ELR (cell line): ENCODE measurements around the gene SIK3.
"Not testable (repeated sequence)": the region's sequence is repeated elsewhere in the genome, so short reads cannot be mapped to it uniquely, and the experiment has no call there.

Experiments
- DNase-seq: peaks from one replicate; pipeline ENCODE4 v3.0.0-alpha.2; 2015; ENCODE audit warnings: low read depth

The SIK3 gene

DNA sequence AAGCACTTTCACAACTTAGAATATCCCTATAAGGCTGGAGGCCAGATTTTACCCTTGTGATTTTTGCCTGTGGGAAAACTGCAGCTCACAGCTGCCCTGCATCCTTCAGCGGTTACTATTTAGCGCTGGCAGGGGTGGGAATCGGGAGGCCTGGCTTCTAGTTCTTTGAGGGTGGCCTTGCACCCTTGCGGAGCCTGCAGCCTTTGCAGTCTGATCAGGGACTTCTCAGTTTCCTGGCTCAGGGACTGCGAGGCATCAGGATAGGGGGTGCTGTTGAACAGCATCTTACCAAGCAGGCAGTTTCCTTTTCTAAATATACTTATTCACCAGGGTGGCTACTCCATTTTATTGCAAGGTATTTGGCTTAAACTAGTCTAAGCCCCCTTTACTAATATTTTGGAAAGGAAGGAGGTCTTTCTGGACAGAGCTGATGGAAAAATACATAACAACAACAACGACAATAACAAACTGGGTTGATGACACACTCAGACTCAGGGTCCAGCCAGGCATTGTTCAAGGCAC is 257.9 kb downstream of the SIK3 start:
- DNase-seq = peak; percentile 33

DNA sequence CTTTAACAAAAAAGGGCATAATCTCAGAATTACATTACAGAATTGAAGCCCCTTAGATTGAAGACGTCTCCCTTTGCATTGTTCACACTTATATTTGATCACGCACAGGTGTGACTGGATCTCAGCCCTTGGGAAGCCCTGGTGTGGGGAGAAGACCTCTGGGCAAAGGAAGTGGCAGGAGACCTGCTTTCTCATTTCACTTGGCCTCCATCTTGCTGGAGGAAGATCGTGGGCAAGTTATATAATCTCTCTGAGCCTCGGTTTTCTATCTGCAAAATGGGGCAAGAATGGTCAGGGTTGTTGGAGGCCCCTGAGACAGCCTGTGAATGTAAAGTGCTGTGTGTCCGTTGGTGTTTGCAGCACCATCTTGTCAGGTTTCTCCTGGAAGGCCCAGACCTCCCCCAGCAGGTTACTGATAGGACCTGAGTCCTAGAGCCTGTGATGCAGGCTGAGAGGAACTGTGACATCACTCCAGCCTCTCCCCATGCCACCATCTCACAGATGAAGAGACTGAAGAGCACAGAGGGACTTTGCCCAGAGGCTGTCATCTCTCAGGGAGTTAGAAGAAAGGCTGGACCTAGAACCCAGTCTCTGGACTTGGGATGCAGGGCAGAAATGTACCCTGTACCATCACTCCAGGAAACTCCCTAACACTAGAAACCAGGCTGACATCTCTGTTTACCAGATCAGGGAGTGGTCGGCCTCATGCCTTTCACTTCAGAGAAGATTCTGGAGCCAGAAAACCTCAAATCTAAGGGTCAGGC is 259.7 kb downstream of the SIK3 start:
- no peak for DNase-seq

DNA sequence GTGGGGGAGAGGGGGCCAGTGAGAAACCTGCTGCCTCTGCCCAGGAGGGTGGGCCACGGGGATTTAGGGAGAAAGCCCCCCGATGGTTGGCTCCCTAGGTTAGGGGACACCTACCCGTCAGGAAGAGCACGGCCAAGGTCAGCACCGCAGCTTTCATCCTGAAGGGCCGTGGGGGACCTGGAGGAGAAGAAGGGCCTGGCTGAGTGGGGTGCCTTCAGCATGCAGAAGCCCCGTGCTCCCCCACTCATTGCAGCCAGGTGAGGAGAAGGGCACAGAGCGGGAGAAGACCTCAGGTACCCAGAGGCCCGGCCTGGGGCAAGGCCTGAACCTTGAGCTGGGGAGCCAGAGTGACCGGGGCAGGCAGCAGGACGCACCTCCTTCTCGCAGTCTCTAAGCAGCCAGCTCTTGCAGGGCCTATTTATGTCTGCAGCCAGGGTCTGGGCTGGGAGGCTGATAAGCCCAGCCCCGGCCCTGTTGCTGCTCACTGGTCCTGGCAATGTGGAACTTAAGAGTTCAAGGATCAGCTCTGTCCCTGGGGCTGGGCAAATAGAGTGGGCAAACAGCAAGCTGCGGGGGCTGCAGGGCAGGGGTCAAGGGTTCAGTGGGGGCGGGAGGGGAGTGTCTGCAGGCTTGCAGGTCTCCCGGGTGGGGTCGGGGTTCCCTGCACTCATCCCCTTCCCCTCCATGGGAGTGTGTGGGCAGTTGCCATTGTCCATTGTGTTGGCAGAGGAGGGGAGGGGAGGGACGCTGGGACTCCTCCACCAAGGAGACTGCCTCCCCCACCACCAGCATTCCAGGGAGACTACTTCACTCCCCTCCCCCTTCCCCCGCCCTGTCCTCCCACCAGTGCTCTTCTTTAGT is 260.8 kb downstream of the SIK3 start, which contains the start of gene APOA1:
Gene APOA1 (minus strand): TSS at position 392 of the 861 bp plus-strand sequence. CDS start 235 bp downstream, at position 157.
- DNase-seq = no peak

DNA sequence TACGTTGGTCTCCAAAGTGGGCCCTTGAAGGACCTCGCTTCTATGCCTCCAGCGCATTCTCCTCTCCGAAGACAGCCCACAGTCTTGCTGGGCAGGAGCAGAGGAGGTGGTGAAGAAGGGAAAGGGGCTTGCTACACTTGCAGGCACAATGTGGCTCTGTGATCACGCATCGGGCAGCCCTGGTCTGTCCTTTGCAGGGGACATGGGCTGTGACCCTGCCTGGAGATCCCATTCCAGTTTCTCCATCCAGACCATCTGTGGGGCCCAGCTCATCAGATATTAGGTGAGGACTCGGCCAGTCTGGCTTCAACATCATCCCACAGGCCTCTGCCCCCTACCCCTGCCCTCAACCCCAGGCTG is 261.6 kb downstream of the SIK3 start:
- no peak for DNase-seq

DNA sequence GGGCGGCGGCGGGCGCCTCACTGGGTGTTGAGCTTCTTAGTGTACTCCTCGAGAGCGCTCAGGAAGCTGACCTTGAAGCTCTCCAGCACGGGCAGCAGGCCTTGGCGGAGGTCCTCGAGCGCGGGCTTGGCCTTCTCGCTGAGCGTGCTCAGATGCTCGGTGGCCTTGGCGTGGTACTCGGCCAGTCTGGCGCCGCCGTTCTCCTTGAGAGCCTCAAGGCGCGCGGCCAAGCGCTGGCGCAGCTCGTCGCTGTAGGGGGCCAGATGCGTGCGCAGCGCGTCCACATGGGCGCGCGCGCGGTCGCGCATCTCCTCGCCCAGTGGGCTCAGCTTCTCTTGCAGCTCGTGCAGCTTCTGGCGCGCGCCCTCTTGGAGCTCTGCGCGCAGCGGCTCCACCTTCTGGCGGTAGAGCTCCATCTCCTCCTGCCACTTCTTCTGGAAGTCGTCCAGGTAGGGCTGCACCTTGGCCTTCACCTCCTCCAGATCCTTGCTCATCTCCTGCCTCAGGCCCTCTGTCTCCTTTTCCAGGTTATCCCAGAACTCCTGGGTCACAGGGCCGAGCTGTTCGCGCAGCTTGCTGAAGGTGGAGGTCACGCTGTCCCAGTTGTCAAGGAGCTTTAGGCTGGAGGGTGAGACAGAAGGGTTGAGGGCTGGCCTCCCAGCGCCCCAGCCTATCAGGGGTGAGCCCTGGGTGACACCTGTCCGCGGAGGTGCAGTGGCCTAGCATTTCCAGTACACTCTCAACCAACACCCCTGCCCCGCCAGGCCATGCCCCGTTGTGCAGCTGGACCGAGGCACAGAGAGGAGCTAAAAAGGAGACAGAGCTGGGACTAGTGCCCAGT is 262.2 kb downstream of the SIK3 start:
- DNase-seq = peak; percentile 95

DNA sequence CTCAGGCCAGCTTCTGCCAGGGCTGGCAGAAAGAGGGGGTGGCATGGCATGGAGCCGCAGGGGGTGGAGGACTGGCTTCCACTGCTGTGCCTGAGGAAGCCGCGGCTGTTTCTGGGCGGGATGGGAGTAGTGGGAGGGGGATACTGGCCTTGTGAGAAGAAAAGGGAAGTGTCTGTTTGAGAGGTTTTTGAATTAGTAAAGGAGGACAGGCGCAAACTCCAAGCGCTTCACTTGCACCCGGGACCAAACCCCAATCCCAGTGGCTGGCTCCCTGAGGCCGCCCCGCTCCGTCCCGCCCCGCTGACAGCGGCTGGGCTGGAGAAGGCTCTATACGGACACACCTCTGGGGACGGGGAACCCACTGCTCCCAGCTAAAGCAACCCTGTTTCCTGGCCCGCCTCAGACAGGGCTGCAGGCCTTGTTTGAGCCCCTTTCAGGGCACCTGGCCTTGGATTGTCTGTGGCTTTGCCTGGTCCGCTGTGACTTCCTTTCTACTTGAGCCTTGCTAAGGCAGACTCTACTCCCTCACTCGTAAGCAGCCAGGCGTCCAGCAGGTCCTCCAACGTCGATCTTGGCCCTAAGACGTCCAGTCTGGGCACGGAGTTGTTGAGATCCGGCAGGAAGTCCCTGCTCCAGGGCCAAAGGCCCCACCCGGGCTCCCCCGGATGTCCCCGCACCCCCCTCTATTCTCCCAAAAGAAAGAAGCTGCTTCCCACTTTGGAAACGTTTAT is 263.0 kb downstream of the SIK3 start:
- DNase-seq = no peak

DNA sequence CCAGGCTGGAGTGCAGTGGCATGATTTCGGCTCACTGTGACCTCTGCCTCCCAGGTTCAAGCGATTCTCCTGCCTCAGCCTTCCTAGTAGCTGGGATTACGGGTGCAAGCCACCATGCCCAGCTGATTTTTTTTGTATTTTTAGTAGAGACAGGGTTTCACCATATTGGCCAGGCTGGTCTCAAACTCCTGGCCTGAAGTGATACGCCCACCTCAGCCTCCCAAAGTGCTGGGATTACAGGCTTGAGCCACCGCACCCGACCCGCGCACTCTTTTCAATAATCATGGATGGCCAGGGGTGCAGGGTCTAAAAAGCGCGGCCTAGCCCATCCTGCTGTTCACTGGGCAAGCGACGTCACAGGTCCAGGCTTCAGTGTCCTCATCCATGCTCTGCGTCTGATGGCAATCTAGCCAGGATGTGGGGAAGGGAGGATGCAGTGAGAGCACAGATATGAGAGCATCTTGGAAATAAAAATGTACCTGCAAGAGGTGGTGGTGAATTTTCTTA is 263.6 kb downstream of the SIK3 start:
- DNase-seq = not testable (repeated sequence)

DNA sequence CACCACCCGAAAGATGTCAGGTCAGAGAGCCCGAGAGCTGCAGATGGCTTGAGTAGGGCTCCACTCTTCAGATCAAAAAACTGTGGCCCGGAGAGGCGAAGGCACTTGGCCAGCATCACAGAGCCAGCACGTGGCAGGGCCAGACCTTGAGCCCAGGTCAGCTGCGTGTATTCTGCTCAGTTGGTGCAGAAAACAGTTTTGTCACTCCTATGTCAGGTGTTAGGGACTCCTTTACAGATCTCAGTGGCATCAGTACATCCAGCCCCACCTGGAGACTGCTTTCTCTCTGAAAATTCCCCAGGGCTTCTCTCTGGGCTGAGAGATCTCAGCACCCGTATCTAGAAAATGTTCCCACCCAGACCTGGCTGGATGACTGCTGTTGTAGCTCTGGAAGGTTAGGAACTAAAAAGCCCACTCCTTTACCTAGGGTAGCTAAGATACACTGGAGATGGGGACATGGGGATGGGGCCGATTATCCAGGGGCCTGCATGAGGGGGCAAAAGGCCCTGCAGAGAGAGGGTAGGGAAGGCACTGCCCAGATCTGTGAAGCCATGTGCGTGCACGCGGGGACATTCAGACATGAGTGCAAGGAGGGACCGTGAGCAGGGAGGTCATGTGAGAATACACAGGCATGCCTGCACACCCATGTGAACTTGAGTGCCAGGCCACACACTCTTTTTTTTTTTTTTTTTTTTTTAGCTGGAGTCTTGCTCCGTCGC is 264.3 kb downstream of the SIK3 start:
- DNase-seq = no peak

DNA sequence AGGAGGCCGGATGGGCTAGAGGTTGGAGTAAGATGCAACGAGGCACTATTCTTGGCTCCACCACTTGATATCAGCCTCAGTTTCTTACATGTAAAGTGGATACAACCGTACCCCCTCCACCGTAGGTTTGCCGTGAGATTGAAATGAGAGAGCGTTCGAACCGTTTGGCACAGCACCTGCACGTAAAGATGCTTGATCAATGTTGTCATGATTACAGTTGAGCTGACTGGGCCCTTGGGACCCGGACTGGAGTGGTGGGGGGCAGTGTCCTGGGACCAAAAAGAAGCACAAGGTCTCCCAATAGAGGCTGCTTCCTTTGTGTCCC is 264.8 kb downstream of the SIK3 start:
- no peak for DNase-seq

DNA sequence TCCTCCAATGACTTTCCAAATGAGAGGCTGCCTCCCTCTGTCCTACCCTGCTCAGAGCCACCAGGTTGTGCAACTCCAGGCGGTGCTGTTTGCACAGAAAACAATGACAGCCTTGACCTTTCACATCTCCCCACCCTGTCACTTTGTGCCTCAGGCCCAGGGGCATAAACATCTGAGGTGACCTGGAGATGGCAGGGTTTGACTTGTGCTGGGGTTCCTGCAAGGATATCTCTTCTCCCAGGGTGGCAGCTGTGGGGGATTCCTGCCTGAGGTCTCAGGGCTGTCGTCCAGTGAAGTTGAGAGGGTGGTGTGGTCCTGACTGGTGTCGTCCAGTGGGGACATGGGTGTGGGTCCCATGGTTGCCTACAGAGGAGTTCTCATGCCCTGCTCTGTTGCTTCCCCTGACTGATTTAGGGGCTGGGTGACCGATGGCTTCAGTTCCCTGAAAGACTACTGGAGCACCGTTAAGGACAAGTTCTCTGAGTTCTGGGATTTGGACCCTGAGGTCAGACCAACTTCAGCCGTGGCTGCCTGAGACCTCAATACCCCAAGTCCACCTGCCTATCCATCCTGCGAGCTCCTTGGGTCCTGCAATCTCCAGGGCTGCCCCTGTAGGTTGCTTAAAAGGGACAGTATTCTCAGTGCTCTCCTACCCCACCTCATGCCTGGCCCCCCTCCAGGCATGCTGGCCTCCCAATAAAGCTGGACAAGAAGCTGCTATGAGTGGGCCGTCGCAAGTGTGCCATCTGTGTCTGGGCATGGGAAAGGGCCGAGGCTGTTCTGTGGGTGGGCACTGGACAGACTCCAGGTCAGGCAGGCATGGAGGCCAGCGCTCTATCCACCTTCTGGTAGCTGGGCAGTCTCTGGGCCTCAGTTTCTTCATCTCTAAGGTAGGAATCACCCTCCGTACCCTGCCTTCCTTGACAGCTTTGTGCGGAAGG is 265.6 kb downstream of the SIK3 start:
- DNase-seq = no peak

DNA sequence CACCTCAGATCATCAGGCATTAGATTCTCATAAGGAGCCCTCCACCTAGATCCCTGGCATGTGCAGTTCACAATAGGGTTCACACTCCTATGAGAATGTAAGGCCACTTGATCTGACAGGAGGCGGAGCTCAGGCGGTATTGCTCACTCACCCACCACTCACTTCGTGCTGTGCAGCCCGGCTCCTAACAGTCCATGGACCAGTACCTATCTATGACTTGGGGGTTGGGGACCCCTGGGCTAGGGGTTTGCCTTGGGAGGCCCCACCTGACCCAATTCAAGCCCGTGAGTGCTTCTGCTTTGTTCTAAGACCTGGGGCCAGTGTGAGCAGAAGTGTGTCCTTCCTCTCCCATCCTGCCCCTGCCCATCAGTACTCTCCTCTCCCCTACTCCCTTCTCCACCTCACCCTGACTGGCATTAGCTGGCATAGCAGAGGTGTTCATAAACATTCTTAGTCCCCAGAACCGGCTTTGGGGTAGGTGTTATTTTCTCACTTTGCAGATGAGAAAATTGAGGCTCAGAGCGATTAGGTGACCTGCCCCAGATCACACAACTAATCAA is 266.4 kb downstream of the SIK3 start:
- no peak for DNase-seq

DNA sequence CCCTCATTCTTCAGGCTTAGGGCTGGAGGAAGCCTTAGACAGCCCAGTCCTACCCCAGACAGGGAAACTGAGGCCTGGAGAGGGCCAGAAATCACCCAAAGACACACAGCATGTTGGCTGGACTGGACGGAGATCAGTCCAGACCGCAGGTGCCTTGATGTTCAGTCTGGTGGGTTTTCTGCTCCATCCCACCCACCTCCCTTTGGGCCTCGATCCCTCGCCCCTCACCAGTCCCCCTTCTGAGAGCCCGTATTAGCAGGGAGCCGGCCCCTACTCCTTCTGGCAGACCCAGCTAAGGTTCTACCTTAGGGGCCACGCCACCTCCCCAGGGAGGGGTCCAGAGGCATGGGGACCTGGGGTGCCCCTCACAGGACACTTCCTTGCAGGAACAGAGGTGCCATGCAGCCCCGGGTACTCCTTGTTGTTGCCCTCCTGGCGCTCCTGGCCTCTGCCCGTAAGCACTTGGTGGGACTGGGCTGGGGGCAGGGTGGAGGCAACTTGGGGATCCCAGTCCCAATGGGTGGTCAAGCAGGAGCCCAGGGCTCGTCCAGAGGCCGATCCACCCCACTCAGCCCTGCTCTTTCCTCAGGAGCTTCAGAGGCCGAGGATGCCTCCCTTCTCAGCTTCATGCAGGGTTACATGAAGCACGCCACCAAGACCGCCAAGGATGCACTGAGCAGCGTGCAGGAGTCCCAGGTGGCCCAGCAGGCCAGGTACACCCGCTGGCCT is 267.9 kb downstream of the SIK3 start:
- DNase-seq = no peak

DNA sequence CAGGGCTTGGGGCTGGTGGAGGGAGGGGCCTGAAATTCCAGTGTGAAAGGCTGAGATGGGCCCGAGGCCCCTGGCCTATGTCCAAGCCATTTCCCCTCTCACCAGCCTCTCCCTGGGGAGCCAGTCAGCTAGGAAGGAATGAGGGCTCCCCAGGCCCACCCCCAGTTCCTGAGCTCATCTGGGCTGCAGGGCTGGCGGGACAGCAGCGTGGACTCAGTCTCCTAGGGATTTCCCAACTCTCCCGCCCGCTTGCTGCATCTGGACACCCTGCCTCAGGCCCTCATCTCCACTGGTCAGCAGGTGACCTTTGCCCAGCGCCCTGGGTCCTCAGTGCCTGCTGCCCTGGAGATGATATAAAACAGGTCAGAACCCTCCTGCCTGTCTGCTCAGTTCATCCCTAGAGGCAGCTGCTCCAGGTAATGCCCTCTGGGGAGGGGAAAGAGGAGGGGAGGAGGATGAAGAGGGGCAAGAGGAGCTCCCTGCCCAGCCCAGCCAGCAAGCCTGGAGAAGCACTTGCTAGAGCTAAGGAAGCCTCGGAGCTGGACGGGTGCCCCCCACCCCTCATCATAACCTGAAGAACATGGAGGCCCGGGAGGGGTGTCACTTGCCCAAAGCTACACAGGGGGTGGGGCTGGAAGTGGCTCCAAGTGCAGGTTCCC is 268.6 kb downstream of the SIK3 start, which contains the start of gene APOC3:
Gene APOC3 (plus strand): TSS at position 383 of the 659 bp plus-strand sequence. CDS start 676 bp downstream, outside the sequence.
- no peak for DNase-seq

DNA sequence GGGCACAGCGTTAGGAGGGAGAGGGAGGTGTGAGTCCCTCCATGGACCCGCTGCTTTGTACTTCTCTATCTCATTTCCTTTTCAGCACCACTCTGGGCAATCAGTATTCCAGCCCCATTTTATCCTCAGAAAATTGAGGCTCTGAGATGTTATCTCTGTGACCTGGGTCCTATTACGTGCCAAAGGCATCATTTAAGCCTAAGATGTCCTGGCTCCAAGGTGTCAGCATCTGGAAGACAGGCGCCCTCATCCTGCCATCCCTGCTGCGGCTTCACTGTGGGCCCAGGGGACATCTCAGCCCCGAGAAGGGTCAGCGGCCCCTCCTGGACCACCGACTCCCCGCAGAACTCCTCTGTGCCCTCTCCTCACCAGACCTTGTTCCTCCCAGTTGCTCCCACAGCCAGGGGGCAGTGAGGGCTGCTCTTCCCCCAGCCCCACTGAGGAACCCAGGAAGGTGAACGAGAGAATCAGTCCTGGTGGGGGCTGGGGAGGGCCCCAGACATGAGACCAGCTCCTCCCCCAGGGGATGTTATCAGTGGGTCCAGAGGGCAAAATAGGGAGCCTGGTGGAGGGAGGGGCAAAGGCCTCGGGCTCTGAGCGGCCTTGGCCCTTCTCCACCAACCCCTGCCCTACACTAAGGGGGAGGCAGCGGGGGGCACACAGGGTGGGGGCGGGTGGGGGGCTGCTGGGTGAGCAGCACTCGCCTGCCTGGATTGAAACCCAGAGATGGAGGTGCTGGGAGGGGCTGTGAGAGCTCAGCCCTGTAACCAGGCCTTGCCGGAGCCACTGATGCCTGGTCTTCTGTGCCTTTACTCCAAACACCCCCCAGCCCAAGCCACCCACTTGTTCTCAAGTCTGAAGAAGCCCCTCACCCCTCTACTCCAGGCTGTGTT is 269.4 kb downstream of the SIK3 start:
- DNase-seq = no peak

DNA sequence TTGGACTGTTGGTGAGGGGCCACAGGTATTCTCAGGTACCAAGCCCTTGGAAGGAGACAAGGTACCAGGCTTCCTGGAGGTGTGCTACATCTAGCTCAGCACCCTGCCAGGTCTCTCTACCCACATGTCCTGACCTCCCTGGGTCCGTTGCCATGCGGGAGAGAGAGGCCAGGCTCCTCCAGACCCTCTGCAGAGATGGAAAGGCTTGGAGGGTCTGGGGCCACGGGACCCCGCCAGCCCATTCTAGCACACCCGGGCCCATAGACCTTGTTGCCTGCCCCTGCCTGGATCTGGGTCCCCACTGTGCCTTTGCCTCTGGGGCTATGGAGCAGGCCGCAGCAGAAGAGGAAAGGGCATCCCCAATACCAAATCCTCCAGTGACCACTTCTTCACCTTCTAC is 270.8 kb downstream of the SIK3 start:
- DNase-seq = no peak

DNA sequence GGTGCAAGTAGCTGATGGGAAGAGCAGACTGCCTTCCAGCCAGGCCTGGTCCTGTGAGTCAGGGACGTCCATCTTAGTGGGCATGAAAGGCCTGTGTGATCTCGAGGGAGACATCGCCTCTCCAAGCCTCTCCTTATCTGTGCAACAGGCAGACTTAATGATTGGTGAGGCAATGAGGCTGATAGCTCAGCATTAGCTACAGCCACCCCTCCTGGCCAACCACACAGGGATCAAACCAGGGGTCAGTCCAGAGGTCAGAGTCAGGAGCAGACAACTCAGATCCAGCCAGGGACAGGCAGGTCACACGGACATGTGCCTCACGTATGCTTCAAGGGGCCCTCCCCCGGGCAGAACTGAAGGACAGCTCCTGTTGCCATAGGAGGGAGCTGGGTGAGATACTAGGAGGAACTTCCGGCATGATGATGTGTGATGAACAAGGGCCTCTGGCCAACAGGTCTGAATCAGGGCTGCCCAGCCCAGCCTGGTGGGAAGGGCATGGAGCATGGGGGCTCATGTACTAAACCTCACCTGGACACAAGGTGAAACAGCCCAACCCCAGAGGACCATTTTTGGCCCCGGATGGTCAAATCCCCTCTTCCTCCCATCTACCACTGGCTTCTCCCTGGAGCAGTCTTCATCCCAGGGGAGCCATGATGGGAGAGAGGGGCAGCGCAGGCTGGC is 271.3 kb downstream of the SIK3 start:
- DNase-seq = no peak
